ENCODE data around the gene BUB3. TPM values are rescaled to one million over a fixed set of nuclear protein-coding genes. Genes with fewer than 3 reads are reported as not detected.

Gene BUB3
- polyA plus RNA-seq, 1 donor (not counting 4 experiments of a cell fraction or from before 2014, with no cell fraction given), result 162 TPM

GRCh38 chr10:123126246-123126645, 28.0 kb upstream of the BUB3 start:
- Histone ChIP-seq H3K9me1 (ENCODE audit: control insufficient read depth, extremely low read depth, insufficient read depth, low read length) (no peaks in the 10 kb centered on the region), H4K20me1 (ENCODE audit: control insufficient read depth, extremely low read depth, insufficient read depth, low read length) (no peaks in the 10 kb centered on the region), H3K36me3 (ENCODE audit: control insufficient read depth in 2 of 2, extremely low read depth in 1 of 2, insufficient read depth in 2 of 2, low read length in 2 of 2) (no peaks in the 10 kb centered on the region), H3K4me2 (ENCODE audit: control insufficient read depth, extremely low read depth, insufficient read depth, low read depth, low read length) (no peak overlapping the region), H3K27ac (ENCODE audit: control insufficient read depth, insufficient read depth, low read length) (no peak overlapping the region), H3K79me2 (ENCODE audit: control insufficient read depth, insufficient read depth, low read length) (no peaks in the 10 kb centered on the region), H3K27me3 (ENCODE audit: control insufficient read depth, extremely low read depth, insufficient read depth, low read length) (peaks cover 3% of the 10 kb centered on the region), H3K4me1 (ENCODE audit: control insufficient read depth, extremely low read depth, insufficient read depth, low read length) (no peaks in the 10 kb centered on the region), H3K9ac (ENCODE audit: control insufficient read depth, extremely low read depth, insufficient read depth, low read length) (no peak overlapping the region), H3K9me3 (ENCODE audit: control insufficient read depth, low read depth, low read length) (no peaks in the 10 kb centered on the region), H3K4me3 (ENCODE audit: control insufficient read depth in 2 of 3, extremely low read depth in 1 of 3, insufficient read depth in 2 of 3, low read depth in 1 of 3, low read length in 3 of 3) (no peak overlapping the region), H2AFZ (ENCODE audit: control insufficient read depth, low read length) (no peak overlapping the region)
- FAIRE-seq (no peak), DNase-seq (ENCODE audit: low read depth, low spot score) (no peak)
- TF ChIP-seq EZH2 (IDR thresholded peaks at IDR 0.05; ENCODE audit: low read length), result no peak
- TF ChIP-seq, protein P1, sequence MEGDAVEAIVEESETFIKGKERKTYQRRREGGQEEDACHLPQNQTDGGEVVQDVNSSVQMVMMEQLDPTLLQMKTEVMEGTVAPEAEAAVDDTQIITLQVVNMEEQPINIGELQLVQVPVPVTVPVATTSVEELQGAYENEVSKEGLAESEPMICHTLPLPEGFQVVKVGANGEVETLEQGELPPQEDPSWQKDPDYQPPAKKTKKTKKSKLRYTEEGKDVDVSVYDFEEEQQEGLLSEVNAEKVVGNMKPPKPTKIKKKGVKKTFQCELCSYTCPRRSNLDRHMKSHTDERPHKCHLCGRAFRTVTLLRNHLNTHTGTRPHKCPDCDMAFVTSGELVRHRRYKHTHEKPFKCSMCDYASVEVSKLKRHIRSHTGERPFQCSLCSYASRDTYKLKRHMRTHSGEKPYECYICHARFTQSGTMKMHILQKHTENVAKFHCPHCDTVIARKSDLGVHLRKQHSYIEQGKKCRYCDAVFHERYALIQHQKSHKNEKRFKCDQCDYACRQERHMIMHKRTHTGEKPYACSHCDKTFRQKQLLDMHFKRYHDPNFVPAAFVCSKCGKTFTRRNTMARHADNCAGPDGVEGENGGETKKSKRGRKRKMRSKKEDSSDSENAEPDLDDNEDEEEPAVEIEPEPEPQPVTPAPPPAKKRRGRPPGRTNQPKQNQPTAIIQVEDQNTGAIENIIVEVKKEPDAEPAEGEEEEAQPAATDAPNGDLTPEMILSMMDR (optimal IDR thresholded peaks at IDR 0.05 in 1 of 3, IDR thresholded peaks at IDR 0.05 in 1 of 3, conservative IDR thresholded peaks at IDR 0.05 in 1 of 3; ENCODE audit: extremely low read depth in 1 of 3, insufficient read depth in 2 of 3, low read length in 3 of 3), result no peak
- dilution Hi-C loops (cut with MboI; ENCODE audit: extremely low pct_ligation_motif_present, low sequenced_read_pairs), result no loop called here

DNA sequence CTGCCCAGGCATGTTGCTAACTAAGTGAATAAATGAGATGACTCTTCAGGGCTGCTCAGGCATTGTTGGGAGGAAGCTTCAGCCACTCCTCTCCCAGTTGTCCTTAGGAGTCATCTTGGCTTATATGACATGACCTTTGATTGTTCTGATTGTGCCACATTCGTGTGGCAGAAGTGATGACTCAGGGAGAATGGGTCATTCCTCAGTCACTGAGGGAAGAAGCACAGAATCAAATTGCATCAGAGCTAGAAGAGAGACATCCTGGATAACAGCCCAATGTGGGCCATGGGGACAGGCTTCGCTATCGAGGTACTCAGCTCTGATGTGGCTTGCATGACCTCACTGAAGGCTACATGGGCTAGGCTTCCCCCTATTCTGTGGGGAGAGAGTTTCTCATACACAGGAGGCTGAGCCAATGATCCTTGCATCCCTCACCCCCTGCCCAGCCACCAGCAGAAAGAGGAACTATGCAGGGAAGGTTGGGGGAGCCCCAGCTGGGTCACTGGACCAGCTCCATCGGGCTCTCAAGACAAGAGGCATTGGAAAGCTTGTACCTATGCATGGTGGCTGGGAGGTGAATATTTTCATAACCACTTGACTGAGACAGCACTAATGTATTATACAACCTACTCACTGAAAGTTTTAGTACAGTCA, 24.5 kb upstream of the BUB3 start:
- no peak overlapping the region for H3K9ac ChIP-seq (ENCODE audit: control insufficient read depth, extremely low read depth, insufficient read depth, low read length)
- peaks cover 5% of the 10 kb centered on the region for H3K4me1 ChIP-seq (ENCODE audit: control insufficient read depth, extremely low read depth, insufficient read depth, low read length)
- peak; percentile 5 for FAIRE-seq
- DNase-seq (ENCODE audit: low read depth, low spot score), result no peak
- no peak overlapping the region for H3K27ac ChIP-seq (ENCODE audit: control insufficient read depth, insufficient read depth, low read length)
- no peak overlapping the region for H2AFZ ChIP-seq (ENCODE audit: control insufficient read depth, low read length)
- no peaks in the 10 kb centered on the region for H3K9me1 ChIP-seq (ENCODE audit: control insufficient read depth, extremely low read depth, insufficient read depth, low read length)
- H3K36me3 ChIP-seq (ENCODE audit: control insufficient read depth in 2 of 2, extremely low read depth in 1 of 2, insufficient read depth in 2 of 2, low read length in 2 of 2), result no peaks in the 10 kb centered on the region
- no peaks in the 10 kb centered on the region for H3K79me2 ChIP-seq (ENCODE audit: control insufficient read depth, insufficient read depth, low read length)
- no peaks in the 10 kb centered on the region for H4K20me1 ChIP-seq (ENCODE audit: control insufficient read depth, extremely low read depth, insufficient read depth, low read length)
- dilution Hi-C loops (cut with MboI; ENCODE audit: extremely low pct_ligation_motif_present, low sequenced_read_pairs), result no loop called here
- peaks cover 35% of the 10 kb centered on the region for H3K27me3 ChIP-seq (ENCODE audit: control insufficient read depth, extremely low read depth, insufficient read depth, low read length)
- TF ChIP-seq, protein P1 (optimal IDR thresholded peaks at IDR 0.05 in 1 of 3, IDR thresholded peaks at IDR 0.05 in 1 of 3, conservative IDR thresholded peaks at IDR 0.05 in 1 of 3; ENCODE audit: extremely low read depth in 1 of 3, insufficient read depth in 2 of 3, low read length in 3 of 3), result no peak
- TF ChIP-seq EZH2 (IDR thresholded peaks at IDR 0.05; ENCODE audit: low read length), result no peak
- no peak overlapping the region for H3K4me3 ChIP-seq (ENCODE audit: control insufficient read depth in 2 of 3, extremely low read depth in 1 of 3, insufficient read depth in 2 of 3, low read depth in 1 of 3, low read length in 3 of 3)
- no peaks in the 10 kb centered on the region for H3K9me3 ChIP-seq (ENCODE audit: control insufficient read depth, low read depth, low read length)
- no peak overlapping the region for H3K4me2 ChIP-seq (ENCODE audit: control insufficient read depth, extremely low read depth, insufficient read depth, low read depth, low read length)

Measured in keratinocyte (primary cell).